Measurements from ENCODE around the gene WBP1L.
A peak's percentile ranks its signal among the peaks of the same experiment; 100 is the strongest.
"Not testable (repeated sequence)": the region's sequence is repeated elsewhere in the genome, so short reads cannot be mapped to it uniquely, and the experiment has no call there.

WBP1L gene

DNA sequence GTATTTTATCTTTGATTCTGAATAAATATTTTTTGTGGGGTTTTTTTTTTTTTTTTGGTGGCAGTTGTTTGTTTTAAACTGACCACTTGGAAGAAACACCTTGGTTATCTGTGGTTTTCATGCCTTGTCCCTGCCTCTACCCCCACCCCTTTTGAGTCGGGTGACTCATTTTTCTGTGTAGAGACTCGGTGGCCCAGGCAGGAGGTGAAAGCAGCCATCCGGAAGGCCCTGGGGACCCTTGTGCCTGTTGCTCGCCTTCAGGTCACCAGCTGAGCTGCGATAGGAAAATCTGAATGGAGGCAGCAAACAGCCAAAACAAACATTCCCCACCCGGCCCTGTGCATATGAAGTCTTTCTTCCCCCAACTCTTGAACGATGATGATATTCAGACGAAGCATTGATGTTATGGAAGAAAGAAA lies 70.7 kb downstream of the WBP1L start:
- peak; percentile 29 for DNase-seq

DNA sequence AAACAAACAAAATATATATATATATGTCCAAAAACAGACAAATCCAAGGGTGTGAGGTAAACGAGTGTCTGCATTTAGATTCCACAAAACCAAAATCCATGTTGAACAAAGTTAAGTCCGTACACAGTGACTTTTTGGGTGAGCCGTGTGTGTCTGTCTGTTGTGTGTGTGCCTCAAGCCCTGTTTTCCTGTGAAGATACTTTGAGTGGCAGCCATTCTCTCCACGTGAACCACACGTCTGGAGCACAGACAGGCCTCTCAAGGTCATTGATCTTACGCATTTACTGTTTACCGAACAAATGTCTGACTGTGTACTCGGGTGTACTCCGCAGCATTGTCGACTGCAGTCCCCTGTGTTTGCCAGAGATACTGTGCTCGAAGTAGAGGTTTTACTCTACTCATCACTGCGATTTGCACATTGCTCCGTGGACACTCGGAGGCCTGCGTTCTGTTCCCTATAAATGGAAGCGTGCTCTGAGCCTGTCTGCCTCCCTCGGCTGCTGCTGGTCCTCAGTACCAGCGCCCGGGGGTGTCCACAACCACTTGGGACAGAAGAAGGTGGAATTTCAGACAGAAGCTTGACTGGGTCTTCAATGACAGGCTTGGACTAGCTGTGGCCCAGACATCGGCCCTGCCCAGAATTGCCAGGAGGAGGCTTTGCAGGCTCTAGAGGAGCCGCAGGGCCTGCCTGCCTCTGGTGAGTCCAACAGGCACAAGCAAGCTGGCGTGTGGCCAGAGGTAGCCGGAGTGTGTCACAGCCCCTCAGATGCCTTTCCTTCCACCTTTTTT lies 71.3 kb downstream of the WBP1L start:
- no peak for DNase-seq

DNA sequence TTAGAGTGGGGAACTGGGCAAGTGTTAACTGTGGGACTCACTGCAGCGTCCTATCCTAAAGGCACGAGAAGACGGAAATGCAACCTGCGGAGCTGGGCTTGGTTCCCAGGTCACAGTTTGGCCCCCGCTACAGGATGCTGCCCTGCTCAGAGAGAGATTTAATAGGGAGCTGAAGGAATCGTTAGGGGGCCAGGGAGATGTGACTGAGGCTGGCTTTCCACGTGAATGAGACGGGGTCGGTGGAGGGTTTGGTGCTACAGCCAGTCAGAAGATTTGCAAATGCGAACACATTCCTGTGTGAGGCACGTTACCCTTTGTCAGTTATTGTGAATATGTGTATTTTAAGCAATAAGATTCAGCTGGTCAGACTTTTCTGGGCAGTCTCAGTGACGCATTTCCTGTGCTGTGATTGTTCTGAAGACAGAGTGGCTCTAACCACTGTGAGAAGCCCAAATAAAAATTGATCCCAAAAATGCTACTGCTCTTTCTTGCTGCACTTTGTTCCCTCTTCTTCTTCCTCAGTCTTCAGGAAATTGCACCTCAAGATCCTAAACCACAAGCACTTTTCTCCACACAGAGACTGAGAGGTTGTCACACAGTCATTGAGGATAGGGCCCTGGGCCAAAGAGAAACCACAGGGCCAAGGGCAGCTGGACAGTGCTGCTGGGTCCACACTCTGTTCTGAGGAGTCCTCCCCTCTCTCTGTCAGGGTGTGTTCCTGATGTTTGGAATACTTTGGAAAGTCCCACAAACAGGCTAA lies 72.2 kb downstream of the WBP1L start:
- no peak for DNase-seq

DNA sequence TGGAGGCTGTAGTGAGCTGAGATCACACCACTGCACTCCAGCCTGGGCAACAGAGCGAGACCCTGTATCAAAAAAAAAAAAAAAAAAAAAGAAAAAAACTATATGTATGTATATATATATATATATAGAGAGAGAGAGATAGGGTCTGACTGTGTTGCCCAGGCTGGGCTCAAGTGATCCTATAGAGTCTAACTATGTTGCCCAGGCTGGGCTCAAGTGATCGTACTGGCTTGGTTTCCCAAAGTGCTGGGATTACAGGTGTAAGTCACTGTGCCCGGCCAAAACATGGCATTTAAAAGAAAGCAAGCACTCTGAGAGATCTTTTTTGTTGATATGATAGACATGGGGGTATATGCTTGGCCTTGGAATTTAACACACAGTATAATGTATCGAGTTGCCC lies 73.4 kb downstream of the WBP1L start:
- DNase-seq, result no peak

DNA sequence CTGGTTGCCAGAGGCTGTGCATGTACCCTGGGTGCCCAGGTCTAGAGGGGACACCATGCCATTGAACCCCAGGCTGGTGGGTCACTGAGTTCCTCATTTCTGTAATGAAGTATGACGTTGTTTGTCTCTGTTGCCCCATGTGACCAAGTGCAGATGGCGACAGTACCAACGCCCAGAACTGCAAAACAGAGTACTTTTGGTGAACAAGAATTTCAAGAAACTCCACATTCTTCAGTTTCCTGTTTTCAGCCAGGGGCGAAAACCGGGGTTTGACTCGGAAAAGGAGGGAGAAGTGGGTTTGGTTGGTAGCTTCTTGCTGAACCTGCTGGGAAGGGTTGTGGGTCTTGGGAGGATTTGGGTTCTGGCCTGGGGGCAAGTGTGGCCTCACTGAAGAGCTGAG lies 75.3 kb downstream of the WBP1L start:
- DNase-seq, result no peak

DNA sequence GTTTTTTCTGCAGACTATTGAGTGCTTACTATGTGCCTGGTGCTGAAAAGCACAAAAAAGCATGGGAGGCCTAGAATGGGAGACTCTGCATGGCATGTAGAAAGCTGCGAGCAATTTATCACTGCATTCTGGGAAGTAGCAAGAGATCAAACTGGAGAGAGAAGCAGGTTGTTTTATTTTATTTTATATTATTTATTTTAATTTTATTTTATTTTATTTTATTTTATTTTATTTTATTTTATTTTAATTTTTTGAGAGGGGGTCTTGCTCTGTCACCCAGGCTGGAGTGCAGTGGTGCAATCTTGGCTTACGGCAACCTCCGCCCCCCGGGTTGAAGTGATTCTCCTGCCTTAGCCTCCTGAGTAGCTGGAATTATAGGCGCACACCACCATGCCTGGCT lies 76.3 kb downstream of the WBP1L start:
- not testable (repeated sequence) for DNase-seq

DNA sequence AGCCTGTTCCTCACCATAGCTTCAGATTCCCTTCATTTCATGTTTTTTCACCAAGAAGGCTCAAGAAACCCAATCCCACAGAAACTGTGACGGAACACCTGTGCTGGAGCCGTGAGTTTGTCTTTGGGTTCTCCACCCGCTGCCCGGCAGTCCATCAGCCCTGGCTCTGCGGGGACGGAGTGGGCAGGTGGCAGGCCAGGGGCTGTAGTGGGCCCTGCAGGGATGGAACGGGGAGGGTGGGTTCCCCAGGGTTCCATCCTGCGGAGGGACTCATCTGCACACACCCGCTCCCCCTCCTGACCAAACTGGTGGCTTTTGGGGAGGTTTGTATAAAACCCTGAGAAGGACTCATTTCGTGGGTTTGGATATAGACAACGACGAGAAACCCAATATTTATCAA lies 78.5 kb downstream of the WBP1L start:
- DNase-seq, result no peak

DNA sequence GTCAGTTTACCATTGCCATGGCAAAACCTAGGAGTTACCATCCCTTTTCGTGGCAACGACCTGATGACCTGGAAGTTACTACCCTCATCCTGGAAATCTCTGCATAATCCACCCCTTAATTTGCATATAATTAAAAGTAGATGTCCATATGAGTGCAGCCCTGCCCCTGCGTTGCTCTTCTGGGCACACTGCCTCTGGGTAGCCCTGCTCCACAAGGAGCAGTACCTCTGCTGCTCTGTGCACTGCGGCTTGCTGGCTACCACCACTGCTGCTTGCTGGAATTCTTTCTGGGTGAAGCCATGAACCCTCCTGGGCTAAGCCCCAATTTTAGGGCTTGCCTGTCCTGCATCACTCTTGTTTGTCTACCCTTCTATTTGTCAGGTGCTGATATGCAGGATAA lies 80.9 kb downstream of the WBP1L start:
- no peak for DNase-seq

DNA sequence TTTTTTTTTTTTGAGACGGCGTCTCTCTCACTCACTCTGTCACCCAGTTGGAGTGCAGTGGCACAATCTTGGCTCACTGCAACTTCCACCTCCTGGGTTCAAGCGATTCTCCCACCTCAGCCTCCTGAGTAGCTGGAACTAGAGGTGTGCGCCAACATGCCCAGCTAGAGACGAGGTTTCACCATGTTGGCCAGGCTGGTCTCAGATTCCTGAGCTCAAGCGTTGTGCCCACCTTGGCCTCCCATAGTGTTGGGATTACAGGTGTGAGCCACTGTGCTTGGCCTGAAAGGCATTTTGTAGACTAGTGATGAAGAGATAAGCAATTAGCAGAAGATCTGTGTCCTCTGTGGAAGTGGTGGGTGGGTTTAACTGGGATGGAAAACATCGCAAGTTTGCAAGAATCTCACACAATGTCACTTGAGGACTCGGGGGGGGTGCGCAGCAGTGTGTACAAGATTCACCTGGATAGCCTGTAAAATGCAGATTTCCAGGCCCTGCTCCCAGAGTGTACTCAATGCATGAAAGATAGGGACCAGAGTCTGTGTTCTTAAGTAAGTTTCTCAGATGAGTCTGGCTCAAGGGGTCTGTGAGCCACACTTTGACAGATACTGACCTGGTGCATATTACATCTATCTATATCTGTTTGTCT lies 82.5 kb downstream of the WBP1L start:
- no peak for DNase-seq

DNA sequence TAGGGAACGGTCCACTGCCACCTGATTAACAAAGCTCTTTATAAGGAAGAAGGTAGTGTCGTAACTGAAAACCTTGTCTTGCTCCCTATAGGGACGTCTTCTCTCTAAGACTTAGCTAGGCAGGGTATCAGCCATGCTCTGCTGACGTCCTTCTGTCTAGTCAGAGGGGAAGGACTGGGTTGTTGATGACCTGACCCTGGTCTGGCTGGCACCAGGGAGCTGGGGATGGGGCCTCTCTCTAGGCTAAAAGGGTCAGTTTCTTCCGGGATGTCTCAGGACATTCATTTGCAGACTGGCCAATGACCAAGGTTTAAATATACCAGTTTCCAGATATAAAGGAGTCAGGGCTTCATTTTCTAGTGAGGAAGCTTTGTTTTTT lies 83.8 kb downstream of the WBP1L start:
- no peak for DNase-seq

DNA sequence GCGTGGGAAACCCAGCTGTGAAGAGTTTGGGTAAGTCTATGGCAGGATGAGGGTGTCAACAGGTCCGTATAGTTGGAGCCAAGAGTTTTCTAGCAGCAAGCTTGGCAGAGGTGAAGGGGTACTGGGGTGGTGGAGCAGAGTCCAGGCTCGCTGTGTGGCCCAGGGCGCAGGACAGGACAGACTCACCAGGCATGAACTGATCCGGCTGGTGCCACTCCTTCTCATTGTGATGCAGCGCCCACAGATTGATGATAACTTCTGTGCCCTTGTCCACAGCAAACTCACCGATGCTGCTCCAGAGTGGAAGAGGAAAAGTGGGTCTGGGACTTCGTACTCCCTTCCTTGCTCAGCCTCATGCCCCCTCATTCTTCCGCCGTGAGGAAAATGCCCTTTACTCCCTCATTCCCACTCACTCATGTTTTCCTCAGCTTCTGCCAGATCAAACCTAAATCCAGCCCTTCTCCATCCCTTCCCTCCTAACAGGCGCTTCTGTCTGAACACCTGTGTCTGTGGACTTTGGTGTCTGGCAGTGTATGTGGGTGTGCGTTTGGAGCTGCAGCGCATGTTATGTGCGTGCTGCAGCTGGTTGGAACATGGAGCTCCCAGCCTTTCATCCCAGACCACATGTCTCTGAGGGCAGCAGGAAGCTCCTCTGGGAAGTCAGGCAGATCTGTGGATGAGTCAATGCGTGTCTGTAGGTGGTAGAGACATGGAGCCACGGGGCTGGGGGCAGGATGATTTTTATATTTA lies 87.7 kb downstream of the WBP1L start:
- no peak for DNase-seq

DNA sequence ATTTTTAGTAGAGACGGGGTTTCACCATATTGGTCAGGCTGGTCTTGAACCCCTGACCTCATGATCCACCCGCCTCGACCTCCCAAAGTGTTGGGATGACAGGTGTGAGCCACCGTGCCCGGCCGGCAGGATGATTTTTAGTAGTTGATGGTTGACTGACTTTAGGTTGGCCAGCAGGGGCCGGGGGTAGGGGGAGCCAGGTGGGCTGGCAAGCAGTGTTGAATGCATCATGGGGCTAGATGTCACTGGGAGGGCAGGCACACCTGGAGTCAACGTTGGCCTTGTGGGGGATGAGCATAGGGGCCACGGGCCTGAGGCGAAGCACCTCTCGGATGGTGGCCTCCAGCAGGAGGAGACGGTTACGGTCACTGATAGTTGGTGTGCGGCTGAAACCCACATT lies 88.5 kb downstream of the WBP1L start:
- DNase-seq, result no peak

DNA sequence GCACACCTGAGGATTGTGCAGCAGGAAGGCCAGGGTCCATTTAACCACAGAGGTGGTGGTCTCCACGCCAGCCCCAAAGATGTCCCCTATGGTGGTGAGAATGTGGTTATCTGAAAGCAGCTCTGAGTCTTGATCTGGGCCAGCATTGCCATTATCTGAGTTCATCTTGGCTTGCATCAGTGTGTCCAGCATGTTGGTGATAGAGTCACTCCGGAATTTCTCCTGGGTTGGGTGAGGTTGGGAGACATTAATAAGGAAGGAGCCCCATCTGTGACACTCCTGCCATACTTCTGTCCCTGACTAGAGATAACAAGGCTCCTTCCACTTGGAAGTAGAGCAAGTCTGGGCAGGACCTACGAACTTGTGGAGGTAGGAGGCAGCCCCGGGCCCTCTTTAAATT lies 89.2 kb downstream of the WBP1L start:
- no peak for DNase-seq

DNA sequence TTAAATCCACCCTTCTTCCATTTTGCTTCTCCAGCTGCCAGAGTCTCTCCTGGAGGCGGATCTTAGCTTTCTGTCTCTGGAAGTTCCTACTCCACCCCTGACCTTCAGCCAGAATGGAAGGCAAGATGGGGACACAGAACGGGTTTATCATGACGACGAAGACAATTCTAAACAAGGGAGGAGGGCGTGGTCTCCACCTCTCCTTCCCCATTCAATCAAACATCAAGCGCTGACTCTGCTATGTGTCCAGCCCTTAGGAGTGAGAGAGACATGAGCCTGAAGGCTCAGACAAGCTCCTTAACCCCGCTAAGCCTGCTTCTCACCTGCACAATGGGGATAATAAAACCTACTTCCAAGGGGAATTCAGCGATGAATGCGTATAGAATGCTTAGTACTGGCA lies 90.4 kb downstream of the WBP1L start:
- peak; percentile 10 for DNase-seq

DNA sequence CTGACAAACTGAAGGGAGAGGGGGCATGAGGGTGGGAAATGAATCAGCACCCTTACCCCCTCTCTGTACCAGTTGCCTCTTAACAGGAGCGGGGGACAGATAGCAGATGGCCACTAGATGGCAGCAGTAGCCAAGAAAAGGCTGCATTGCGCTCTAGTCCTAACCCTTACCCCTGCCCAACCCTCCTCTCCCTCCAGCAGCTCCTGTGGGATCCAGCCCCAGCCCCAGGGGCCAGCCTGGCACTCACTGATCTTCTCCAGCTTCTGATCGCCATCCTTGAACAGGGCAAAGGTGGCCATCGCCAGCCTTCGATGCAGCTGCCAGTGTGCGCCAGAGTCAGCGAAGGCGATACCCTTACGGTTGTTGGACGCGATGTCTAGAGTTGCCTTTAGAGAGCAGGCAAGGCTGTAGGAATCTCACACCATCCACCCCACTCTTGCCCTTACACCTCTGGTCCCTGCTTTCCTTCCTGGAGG lies 91.3 kb downstream of the WBP1L start:
- peak; percentile 91 for DNase-seq

DNA sequence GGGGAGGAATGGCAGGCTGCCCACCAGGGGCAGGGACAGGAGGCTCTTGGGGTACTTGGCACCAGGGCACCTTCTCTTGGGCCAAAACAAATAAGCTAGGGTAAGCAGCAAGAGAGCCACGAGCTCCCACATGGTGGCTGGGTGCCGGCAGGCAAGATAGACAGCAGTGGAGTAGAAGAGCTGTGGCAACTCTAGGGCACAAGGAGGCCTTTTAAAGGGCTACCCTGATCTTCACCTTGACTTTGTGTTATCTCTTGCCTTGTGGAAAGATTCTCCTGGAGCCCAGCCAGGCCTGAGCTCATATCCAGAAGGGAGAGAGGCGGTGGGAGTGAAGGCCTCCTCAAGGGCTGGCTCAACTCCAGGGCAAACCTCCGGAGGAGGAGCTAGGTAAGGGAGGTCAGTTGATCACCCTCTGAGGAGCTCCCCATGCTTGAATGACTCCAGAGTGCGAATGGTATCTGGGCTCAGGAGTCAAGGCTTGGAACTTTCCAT lies 93.5 kb downstream of the WBP1L start, which contains the start of gene CYP17A1:
CYP17A1 (minus strand) TSS at position 184 of the 492 bp plus-strand sequence; CDS start at position 132, 52 bp downstream.
- no peak for DNase-seq

DNA sequence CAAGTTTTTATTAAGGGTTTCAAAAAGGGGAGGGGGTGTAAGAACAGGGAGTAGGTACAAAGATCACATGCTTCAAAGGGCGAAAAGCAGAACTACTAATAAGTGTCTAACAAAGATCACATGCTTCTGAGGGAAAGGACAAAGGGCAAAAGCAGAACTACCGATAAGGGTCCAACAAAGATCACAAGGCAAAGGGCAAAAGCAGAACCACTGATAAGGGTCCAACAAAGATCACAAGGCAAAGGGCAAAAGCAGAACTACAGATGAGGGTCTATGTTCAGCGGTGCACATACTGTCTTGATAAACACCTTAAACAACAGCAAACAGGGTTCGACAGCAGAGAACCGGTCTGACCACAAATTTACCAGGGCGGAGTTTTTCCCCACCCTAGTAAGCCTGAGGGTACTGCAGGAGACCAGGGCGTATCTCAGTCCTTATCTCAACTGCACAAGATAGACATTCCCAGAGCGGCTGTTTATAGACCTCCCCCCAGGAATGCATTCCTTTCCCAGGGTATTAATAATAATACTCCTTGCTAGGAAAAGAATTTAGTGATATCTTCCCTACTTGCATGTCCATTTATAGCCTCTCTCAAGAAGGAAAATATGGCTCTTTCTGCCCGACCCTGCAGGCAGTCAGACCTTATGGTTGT lies 94.7 kb downstream of the WBP1L start:
- DNase-seq, result peak; percentile 77

DNA sequence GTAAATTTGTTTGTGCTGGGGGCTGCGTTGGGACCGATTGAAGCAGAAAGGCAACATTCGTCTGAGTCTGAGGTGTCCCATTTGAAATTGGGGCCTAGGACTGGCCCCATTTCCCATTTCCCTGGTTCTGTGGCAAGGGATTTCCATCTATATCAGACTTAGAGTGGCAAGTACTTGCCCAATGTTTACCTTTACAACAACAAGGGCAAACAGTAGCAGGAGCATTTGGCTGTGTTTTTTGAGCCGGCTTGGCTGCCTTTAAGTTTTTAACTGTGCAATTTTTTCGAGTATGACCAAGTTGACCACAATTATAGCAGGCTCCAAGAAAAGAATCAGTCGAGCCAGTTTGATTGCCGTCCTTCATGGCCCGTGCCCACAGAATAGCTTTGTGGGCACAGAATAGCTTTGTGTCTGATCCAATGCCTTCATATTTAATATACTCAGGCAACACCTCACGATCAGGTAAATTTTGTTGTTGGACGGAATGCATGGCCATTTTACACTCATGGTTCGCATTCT lies 98.1 kb downstream of the WBP1L start:
- DNase-seq, result no peak

DNA sequence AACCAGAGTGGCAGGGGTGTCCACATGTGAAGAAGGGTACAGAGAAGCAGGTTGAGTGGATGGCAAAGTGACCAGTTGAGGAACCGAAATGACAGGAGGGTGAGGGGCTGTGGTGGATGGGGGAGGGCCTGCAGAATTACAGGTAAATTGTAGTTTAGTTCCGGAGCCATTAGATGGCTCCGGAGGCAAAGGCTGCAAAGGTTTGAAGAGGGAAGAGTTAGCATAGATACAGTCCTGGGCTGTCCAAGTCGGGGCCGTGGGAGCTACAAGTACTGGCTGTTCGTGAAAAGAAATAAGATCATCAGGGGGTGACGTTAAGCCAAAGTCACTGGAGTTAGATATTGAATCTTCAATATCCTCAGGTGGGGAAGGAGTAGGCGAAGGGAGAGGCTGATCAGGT lies 99.4 kb downstream of the WBP1L start:
- DNase-seq, result not testable (repeated sequence)

DNA sequence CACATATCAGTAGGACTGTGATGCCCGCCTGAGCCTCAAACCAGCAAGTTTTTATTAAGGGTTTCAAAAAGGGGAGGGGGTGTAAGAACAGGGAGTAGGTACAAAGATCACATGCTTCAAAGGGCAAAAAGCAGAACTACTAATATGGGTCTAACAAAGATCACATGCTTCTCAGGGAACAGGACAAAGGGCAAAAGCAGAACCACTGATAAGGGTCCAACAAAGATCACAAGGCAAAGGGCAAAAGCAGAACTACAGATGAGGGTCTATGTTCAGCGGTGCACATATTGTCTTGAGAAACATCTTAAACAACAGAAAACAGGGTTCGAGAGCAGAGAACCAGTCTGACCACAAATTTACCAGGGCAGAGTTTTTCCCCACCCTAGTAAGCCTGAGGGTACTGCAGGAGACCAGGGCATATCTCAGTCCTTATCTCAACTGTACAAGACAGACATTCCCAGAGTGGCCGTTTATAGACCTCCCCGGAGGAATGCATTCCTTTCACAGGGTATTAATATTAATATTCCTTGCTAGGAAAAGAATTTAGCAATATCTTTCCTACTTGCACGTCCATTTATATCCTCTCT lies 100.5 kb downstream of the WBP1L start:
- not testable (repeated sequence) for DNase-seq

DNA sequence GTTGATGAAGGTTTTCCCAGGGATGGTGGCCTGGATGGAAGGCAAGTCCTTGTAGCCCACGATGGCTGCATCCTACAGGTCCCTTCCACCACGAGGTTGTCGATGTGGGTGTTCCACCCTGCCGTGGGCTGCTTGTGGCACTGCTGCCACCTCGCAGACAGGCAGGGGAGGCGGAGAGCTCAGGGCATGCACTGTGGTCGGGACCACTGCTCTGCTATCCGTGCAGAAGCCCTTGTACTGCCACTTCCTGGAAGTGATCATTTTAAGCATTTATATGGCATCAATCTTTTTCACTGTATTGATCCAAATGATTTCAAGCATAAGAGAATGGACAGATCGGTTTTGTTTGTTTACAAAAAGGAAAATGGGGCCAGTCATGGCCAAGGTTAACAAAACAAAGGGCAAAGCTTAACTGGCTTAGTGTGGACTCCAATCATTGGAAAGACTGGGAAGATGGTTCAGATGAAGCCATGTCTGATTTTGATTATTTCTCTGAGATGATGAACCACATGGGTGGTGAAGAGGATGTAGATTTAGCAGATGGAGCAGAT lies 101.7 kb downstream of the WBP1L start:
- DNase-seq, result no peak
